HuH-7.5 (cell line): Measurements from ENCODE around the gene CCDC18.
"Not testable (repeated sequence)": the region's sequence is repeated elsewhere in the genome, so short reads cannot be mapped to it uniquely, and the experiment has no call there.

Experiments used
- DNase-seq: peaks from one replicate; pipeline ENCODE4 v3.0.0; 2011; ENCODE audit warnings: low spot score

CCDC18 gene, protein sequence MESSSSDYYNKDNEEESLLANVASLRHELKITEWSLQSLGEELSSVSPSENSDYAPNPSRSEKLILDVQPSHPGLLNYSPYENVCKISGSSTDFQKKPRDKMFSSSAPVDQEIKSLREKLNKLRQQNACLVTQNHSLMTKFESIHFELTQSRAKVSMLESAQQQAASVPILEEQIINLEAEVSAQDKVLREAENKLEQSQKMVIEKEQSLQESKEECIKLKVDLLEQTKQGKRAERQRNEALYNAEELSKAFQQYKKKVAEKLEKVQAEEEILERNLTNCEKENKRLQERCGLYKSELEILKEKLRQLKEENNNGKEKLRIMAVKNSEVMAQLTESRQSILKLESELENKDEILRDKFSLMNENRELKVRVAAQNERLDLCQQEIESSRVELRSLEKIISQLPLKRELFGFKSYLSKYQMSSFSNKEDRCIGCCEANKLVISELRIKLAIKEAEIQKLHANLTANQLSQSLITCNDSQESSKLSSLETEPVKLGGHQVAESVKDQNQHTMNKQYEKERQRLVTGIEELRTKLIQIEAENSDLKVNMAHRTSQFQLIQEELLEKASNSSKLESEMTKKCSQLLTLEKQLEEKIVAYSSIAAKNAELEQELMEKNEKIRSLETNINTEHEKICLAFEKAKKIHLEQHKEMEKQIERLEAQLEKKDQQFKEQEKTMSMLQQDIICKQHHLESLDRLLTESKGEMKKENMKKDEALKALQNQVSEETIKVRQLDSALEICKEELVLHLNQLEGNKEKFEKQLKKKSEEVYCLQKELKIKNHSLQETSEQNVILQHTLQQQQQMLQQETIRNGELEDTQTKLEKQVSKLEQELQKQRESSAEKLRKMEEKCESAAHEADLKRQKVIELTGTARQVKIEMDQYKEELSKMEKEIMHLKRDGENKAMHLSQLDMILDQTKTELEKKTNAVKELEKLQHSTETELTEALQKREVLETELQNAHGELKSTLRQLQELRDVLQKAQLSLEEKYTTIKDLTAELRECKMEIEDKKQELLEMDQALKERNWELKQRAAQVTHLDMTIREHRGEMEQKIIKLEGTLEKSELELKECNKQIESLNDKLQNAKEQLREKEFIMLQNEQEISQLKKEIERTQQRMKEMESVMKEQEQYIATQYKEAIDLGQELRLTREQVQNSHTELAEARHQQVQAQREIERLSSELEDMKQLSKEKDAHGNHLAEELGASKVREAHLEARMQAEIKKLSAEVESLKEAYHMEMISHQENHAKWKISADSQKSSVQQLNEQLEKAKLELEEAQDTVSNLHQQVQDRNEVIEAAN (N-terminal part only)

DNA sequence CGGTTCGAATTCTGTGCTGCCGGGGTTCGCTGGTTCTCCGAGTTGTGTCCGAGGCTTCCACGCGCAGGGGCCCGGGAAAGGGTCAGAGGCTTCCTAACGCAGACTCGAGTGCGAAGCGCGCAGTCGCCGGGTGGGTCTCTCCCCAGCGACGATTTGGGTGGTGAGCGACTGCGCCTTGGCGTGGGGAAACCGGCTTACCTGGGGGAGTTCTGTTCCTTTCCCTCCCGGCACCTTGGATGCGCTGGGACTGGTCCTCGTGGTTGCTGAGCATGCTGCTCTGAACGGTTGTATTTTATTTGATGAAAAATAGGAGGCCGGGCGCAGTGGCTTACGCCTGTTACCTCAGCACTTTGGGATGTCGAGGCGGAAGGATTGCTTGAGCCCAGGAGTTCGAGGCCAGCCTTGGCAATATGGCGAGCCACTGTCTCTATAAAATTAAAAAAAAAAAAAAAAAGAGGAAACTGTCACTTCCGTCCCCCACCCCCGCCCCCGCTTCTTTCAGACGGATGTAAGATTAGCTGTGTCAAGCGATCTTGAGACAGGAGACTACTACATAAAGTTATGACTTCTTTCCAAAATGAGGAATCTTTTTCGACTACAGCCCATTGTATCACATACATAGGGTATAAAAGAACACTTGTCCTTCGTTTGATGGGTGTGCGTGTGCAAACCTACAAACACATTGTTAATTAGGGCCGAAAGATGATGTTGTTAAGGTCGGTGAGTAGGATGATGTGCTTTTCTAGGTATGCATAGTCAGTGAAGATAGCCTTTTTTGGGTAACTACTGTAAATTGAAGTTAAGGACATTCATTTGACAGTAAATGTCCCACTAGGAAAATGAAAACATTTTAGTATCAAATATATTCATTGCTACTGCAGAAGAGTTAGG is at the start of gene CCDC18:
Gene CCDC18, plus strand, starts transcription at position 2 of the 891 bp plus-strand sequence. CDS start 2,638 bp downstream, outside the sequence.
- no peak for DNase-seq

- DNase-seq: no peak
Observed at GRCh38 chr1:93132638-93133037, 47.9 kb upstream of the CCDC18 start.

DNA sequence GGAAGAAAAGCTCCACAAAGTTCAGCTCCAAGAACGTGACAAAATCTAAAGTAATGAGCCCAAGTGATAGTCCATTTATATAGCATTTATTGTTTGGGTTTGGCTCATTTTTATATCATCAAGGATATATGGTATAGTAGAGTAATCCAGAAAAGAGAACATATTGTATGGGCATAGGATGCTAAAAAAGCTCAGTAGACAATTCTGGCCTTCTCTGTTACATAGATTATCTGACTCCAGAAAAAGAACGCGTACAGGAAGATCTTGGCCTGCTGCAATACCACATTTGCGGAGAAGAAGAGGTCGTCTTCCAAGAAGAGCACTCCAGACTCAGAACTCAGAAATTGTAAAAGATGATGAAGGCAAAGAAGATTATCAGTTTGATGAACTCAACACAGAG is 44.1 kb upstream of the CCDC18 start:
- DNase-seq: no peak

DNA sequence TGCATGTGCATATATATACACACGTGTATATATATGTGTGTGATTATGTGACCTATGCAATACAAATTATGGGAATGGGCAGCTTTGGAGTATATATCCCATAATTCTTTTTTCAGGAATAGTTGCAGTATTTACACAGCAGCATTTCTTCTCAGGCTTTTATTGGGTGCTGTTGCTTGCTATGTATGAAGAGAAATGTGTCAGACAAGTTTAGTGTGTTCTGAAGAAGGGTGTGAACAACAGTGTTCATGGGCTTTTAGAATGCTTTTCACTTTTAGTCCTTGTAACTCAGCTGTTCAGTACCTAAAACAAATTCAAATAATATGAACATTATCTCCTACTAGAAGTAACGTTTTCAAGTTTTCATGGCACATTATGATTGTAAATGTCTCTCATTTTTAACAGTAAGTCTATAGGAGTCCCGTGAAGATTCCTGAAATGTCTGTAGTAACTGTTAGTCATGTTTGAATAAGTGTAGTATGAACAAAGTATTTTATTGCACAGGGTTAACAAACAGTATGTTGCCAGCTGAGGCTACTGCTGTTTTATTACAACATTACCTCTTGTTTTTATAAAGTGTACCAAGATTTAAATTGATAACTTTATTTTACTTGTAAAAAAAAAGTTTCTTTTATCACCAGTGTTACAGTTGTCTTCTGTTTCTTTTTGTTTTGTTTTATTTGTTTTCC is 42.8 kb upstream of the CCDC18 start:
- no peak for DNase-seq

DNA sequence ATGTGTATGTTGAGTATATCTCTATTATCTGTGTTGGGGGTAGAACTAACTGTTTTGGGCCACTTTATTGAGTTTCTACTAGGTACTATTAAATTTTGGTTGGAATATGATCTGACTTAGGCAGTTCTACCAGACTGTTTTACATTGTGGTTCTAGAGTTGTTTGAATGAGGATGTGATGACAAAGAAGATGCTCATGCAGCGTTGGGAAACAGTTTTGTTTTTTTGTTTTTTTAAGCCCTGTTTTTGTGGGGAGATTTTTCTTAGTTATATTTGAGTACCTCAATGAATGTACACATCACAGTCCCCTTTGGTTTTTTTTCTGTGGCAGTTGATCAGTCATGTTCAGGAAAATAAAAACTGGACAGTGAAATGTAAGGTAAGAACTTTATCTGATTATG is 40.4 kb upstream of the CCDC18 start:
- DNase-seq: no peak

DNA sequence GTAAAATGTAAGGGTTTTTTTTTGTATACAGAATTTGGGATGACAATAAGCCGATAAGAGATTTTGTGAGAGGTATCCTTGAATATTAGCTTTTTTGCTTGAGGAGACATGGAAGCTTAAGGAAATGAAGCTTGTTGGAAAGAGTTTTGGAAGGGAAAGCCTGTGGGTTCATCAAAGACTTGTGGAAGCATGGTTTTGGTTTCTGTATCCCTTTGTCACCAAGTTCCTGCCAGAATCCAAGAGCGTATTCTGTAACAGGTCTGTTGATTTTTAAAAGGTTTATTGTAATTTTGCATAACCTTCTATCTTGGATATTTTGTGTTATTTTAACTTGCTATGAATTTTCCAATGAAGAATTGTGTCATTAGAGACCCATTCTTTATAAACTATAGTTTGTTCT is 38.4 kb upstream of the CCDC18 start:
- no peak for DNase-seq

DNA sequence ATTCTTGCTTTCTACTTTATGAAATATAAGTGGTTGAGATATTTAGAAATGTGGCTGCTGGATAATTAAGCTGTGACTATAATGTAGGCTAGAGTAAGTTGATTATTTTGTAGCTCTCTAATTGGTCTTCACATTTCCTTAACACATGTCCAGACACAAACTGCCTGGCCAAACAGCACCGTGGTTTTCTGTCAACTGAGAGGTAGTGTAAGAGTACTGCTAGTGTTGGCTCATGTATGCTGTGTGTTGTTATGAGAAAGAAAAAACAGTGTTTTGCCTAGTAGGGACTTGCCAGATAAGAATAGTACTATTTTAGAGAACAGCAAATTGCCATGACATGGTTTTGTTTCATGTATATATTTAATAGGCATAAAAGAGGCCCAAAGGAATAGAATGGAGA is 37.4 kb upstream of the CCDC18 start:
- no peak for DNase-seq

GRCh38 chr1:93143769-93144168 is 36.8 kb upstream of the CCDC18 start:
- DNase-seq: no peak

DNA sequence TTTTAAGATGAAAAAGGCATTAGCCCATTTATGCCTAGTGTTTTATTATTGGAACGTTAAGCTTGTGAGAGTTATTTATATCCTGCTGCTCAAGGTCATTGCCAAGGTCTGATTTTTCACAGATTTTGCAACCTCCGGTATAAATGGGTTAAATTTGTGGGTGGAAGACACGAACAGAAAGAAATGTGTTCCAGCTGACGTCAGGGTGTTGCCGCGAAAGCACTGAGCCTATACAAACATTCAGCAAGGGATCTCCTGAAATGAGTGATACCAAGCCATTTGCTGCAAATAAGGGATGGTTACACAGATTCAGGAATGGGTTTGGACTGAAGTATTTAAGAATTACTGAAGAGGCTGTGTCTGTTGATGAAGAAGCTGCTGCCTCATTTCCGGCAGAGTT is 32.5 kb upstream of the CCDC18 start:
- DNase-seq: no peak

DNA sequence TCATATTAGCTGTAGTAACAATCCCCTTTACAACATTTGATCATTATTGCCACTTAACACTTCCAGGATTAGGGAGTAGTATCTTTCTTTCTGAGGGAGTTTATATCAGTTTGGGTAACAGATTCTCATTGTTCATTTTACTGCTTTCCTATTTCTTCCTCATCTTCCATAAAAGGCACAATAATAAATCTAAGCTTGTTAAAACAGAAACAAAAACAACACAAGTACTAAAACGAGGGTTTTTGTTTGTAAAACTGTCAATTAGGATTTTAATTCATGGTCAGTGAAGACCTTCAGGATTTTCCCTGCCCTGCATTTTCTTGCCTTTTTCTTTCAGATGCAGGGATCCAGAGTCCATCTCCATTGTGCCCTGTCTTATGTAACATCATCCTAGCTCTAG is 29.8 kb upstream of the CCDC18 start:
- DNase-seq: no peak

DNA sequence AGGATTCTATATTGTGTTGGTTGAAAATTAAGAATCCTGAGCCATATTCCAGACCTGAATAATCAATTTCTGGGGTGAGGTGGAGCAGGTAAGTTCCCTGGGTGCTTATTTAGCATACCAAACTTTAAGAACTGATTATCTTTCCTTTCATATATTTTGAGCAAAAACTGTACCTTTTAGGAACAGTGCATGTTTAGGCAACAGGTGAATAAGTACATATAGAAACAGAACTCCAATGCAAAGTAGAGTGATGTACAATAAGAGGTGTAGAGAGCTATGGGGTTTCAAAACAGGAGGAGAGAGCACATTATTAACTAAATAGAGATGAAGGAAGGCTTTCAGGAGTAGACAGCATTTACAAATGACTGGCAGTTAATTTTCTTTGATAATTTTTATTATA is 29.1 kb upstream of the CCDC18 start:
- no peak for DNase-seq

GRCh38 chr1:93152835-93153234 is 27.7 kb upstream of the CCDC18 start:
- no peak for DNase-seq

DNA sequence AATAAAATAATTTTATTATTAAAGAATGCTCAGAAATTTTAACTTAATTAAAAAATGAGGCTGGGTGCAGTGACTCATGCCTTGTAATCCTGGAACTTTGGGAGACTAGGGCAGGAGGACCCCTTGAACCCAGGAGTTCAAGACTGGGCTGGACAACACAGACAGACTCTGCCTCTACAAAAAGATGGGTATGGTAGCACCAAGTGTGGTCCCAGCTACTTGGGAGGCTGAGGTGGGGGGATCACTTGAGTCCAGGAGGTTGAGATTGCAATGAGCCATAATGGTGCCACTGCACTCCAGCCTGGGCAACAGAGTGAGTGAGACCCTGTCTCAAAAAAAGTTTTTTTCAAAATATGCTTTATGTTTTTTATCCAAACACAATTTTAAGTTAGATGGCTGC is 25.6 kb upstream of the CCDC18 start:
- no peak for DNase-seq

DNA sequence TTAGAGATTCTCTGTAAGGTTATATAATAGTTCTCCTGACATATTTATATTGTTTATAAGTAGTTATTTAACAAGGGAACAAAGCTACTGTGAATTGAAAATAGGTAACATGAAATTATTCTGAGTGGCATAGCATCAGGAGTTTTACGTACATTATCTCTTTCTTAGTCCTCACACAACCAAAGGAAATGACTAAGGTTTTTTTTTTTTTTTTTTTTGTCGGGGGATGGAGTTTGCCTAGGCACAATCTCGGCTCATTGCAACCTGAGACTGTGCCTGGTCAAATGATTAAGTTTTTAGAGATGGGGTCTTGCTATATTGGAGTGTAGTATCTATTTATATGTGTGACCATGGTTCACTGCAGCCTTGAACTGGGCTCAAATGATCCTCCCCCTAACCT is 25.2 kb upstream of the CCDC18 start:
- DNase-seq: no peak

GRCh38 chr1:93159337-93159736 is 21.2 kb upstream of the CCDC18 start:
- DNase-seq: no peak

DNA sequence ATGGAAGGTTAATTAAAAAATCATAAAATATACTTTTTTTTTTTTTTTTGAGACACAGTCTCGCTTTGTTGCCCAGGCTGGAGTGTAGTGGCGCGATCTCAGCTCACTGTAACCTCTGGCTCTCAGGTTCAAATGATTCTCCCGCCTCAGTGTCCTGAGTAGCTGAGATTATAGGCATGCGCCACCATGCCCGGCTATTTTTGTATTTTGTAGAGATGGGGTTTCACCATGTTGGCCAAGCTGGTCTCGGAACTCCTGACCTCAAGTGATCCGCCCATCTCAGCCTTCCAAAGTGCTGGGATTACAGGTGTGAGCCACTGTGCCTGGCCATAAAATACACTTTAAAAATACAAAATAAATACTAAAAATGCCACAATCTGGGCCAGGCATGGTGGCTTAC is 17.2 kb upstream of the CCDC18 start:
- DNase-seq: not testable (repeated sequence)

DNA sequence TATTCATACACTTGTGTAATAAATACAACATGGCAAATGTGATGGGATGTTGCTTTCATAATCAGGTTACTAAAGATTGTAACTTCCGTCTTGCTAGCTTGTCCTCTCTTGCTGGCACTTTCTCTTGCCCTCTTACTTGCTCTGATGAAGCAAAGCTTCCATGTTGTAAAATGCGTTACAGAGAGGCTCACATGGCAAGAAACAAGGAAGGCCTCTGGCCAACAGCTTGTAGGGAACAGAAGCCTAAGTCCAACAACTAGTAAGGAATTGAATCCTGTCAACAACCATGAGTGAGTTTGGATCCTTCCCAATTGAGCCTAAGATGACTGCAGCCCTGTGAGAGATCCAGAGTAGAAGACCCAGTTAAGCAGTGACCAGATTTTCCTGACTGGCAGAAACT is 15.7 kb upstream of the CCDC18 start:
- DNase-seq: no peak

DNA sequence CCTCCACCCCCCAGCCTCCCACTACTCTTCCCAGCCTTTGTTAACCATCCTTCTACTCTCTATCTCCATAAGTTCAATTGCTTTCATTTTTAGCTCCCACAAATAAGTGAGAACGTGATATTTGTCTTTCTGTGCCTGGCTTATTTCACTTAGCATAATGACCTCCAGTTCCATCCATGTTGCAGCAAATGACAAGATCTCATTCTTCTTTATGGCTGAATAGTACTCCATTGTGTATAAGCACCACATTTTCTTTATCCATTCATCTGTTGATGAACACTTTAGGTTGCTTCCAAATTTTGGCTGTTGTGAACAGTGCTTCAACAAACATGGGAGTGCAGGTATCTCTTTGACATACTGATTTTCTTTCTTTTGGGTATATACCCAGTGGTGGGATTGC is 14.6 kb upstream of the CCDC18 start:
- not testable (repeated sequence) for DNase-seq

DNA sequence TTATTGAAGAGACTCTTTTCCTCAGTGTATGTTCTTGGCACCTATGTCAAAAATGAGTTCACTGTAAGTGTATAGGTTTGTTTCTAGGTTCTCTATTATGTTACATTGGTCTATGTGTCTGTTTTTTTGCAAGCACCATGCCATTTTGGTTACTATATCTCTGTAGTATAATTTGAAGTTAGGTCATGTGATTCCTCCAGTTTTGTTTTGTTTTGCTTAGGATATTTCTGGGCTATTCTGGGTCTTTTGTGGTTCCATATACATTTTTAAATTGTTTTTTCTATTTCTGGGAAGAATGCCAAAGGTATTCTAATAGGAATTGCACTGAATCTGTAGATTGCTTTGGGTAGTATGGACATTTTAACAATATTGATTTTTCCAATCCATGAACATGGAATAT is 13.5 kb upstream of the CCDC18 start:
- DNase-seq: no peak

GRCh38 chr1:93170141-93170678 is 10.3 kb upstream of the CCDC18 start:
- not testable (repeated sequence) for DNase-seq
